Spleen (tissue), 11 donors: ENCODE measurements around the gene HEG1. TPM values are rescaled to one million over a fixed set of nuclear protein-coding genes. Genes with fewer than 3 reads are reported as not detected.

ENCODE experiments used
- DNase-seq: peaks from one replicate; pipeline ENCODE4 v3.0.0-alpha.2; 2020
- H3K27ac ChIP-seq, 8 donors: fragments of 200-600 bp; sonication (generic) in 7 of 8; 1 replicate in 4 of 8; 2 replicates in 4 of 8; pipeline versions ENCODE4 v1.5.0 to v1.8.0; 2016 to 2021; ENCODE audit warnings: inconsistent platforms in 4 of 8, mild to moderate bottlenecking in 4 of 8, moderate library complexity in 1 of 8
- H3K27me3 ChIP-seq, 7 donors: fragments of 200-600 bp; sonication (generic) in 6 of 7; replicated peaks in 1 of 7; 1 replicate in 4 of 7; 2 replicates in 3 of 7; pipeline versions ENCODE4 v1.5.0 to v1.8.0; 2016 to 2021; ENCODE audit warnings: inconsistent platforms in 3 of 7, mild to moderate bottlenecking in 1 of 7
- H3K36me3 ChIP-seq, 6 donors: fragments of 200-600 bp; sonication (generic) in 5 of 6; 1 replicate in 4 of 6; 2 replicates in 2 of 6; pipeline versions ENCODE4 v1.5.0 to v1.8.0; 2016 to 2021; ENCODE audit warnings: inconsistent platforms in 2 of 6
- H3K4me1 ChIP-seq, 6 donors: fragments of 200-600 bp; sonication (generic) in 5 of 6; 1 replicate in 3 of 6; 2 replicates in 3 of 6; pipeline versions ENCODE4 v1.5.0 to v1.8.0; 2016 to 2021; ENCODE audit warnings: inconsistent platforms in 3 of 6
- H3K4me3 ChIP-seq, 8 donors: fragments of 200-600 bp; sonication (generic) in 7 of 8; 1 replicate in 4 of 8; 2 replicates in 4 of 8; pipeline versions ENCODE4 v1.5.0 to v1.8.0; 2016 to 2021; ENCODE audit warnings: inconsistent platforms in 4 of 8, mild to moderate bottlenecking in 4 of 8, moderate library complexity in 2 of 8
- H3K9me3 ChIP-seq, 8 donors: fragments of 200-600 bp; sonication (generic) in 7 of 8; 1 replicate in 4 of 8; 2 replicates in 4 of 8; pipeline versions ENCODE4 v1.5.0 to v1.8.0; 2016 to 2021; ENCODE audit warnings: inconsistent platforms in 4 of 8
- POLR2A ChIP-seq, 3 donors: fragments of 450-650 bp; IDR thresholded peaks; one replicate each; pipeline ENCODE4 v1.5.1; 2017; ENCODE audit warnings: antibody characterized with exemption in 3 of 3, mild to moderate bottlenecking in 1 of 3
- POLR2AphosphoS5 ChIP-seq, 3 donors: sonication (generic); formaldehyde crosslinking; IDR thresholded peaks; one replicate each; pipeline ENCODE4 v1.5.1; 2017; ENCODE audit warnings: antibody characterized with exemption in 3 of 3
- WGBS, 5 donors: extraction: QIAGEN DNeasy Blood & Tissue Kit in 3 of 5; methylation state at CpG; one replicate each; pipeline versions ENCODE4 v1.1.5 to v1.1.7; 2013 to 2018; 5-methylcytosine and 5-hydroxymethylcytosine counted together
- intact Hi-C: fragments of 100-400 bp; cut with DNase I; formaldehyde crosslinking; loops from one replicate; pipeline ENCODE4 v1.15.0; 2023; ENCODE audit warnings: low total_unique reads
- polyA plus RNA-seq, 3 donors: library from polyadenylated mRNA; stranded (reverse); fragments of 200-250 nt; gene quantifications; one replicate each; pipeline ENCODE4 v1.2.1, GENCODE V29; 2013
- total RNA-seq, 7 donors: library from RNA; depleted of rRNA in 3 of 7; stranded (reverse); fragments of >200 nt in 3 of 7; fragmentation: NEBNext Ultra II Directional in 4 of 7; extraction: Animal tissue kit (Norgen Biotek cat#: 25700) in 4 of 7; gene quantifications; one replicate each; pipeline versions ENCODE4 v1.1.0 to v1.2.1, GENCODE V29; 2016 to 2021
- TF ChIP-seq, protein P1 (sequence below), 11 experiments: fragments of 200-600 bp in 7 of 11; fragments of 450-650 bp in 4 of 11; sonication (generic) in 4 of 11; IDR thresholded peaks in 8 of 11; conservative IDR thresholded peaks in 3 of 11; 1 replicate in 7 of 11; 2 replicates in 4 of 11; pipeline versions ENCODE4 v1.4.0 to v1.8.0; 2016 to 2021; ENCODE audit warnings: antibody characterized with exemption in 11 of 11, inconsistent platforms in 4 of 11, mild to moderate bottlenecking in 1 of 11
- donor health status: healthy with polysubstance abuse.
- donor health status: DM: no; HTN: no; CAD: no; lungs with moderate emphysema.
- donor health status: DM: no; HTN: no; CAD: no.
- donor health status: Bipolar disorder and iron deficiency.
- donor health status: healthy.
- donor health status: DM: no; HTN: no; CAD: no.
- donor health status: DM: yes; HTN: yes; CAD: no.

Gene HEG1
- total and polyA plus RNA-seq, 10 donors: 3.1 to 87.9 (median 64.7) TPM

DNA sequence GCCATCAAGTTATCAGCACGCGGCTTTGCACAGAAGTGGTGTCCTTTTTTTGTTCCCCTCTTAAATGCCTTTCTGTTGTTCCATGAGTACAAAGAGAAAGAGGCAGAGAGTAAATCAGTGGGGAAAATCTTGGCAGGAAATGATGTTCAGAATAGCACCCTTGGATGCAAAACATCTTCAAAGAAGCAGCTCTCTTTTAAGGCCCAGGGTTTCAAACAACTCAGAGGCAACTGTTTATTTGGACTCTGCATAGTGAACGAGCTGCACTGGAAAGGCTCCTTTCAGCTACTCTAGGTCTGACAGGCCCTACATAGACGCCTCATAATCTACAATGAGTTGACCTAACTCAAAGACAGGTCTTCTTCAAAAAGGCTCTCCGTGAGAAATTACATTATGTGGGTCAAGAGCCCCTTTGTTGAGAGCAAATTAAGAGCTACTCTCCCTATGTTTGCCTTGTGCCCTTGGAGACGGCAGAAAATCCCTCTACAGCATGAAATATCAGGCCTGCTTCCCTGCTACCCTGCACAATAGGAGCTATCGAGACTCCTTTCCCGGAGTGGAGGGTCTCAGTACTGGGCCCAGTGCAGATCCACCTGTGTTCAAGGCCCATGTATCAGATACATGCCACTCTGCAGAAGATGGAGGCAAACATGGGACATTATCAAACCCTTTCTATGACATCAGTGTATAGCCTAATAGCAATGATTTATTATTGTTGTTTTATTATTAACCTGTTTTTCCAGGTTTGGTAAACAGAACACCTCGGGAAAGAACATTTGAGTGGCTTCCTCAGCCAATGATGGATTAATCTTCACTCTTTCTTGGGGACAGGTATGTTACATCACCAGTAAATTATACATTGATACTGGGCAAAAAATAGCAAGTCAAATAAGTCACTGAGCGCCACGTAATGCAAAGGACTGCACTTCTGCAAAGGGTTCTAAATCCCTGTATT, 53.1 kb downstream of the HEG1 start:
- Histone ChIP-seq H3K9me3 (no peaks in the 10 kb centered on the region), H3K4me1 (peaks cover 0 to 44% (median 18%) of the 10 kb centered on the region in 6 donors), H3K4me3 (no peak overlapping the region), H3K27me3 (no peaks in the 10 kb centered on the region), H3K36me3 (peaks cover 3 to 99% (median 75%) of the 10 kb centered on the region in 6 donors), H3K27ac (peak overlapping the region in 1 of 8 donors; percentile 4)
- intact Hi-C loops: no loop called here
- TF ChIP-seq POLR2A (IDR thresholded peaks at IDR 0.05) (no peak), POLR2AphosphoS5 (IDR thresholded peaks at IDR 0.05) (no peak)
- TF ChIP-seq, protein P1, sequence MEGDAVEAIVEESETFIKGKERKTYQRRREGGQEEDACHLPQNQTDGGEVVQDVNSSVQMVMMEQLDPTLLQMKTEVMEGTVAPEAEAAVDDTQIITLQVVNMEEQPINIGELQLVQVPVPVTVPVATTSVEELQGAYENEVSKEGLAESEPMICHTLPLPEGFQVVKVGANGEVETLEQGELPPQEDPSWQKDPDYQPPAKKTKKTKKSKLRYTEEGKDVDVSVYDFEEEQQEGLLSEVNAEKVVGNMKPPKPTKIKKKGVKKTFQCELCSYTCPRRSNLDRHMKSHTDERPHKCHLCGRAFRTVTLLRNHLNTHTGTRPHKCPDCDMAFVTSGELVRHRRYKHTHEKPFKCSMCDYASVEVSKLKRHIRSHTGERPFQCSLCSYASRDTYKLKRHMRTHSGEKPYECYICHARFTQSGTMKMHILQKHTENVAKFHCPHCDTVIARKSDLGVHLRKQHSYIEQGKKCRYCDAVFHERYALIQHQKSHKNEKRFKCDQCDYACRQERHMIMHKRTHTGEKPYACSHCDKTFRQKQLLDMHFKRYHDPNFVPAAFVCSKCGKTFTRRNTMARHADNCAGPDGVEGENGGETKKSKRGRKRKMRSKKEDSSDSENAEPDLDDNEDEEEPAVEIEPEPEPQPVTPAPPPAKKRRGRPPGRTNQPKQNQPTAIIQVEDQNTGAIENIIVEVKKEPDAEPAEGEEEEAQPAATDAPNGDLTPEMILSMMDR (IDR thresholded peaks at IDR 0.05 in 8 of 11, conservative IDR thresholded peaks at IDR 0.05 in 3 of 11): no peak
- no peak for DNase-seq
- 84 to 92% (median 86%) methylated on average over 11 of the region's 11 CpGs for WGBS, 5 donors

DNA sequence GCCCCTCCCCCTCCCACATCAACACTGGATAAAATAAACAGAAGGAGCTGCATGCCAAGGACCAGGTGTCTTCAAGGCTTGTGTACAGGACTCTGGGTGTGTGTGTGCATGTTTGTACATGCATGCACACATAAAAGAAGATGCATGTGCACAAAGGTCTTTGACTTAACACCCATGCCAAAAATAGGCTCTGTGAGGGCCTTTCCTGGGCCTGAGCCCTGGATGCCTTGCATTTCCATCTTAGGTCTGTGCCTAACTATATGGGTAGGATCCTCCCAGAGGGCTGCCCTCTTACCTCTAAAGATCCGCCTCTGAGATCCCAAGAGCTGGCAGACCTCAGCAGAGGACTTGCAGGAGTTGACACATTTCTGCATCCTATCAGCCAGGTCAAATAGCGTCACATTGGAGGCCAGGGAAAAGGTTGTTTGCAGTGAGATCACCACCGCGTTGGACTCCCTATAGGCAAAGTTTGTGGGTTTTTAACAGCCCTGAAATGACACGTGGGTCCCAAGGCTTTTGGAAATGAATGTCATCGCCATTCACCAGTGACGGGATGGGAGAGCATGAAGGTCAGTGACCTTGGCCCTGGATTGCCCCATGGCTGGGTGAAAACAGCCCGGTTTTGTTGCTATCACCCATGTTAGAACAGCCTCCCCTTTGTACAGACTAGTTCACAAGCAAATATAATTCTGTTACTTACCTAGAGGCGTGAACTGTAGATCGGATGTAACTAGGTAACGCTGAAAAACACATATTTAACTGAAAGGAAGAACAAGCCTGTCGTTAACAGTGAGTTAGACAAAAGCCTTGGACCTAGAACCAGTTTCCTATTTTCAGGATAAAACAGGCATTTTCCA, 54.0 kb downstream of the HEG1 start:
- 82 to 89% (median 84%) methylated on average over 11 to 12 of the region's 12 CpGs for WGBS, 5 donors
- peaks cover 3 to 100% (median 78%) of the 10 kb centered on the region in 6 donors for H3K36me3 ChIP-seq
- intact Hi-C loops: no loop called here
- no peaks in the 10 kb centered on the region for H3K27me3 ChIP-seq
- H3K4me3 ChIP-seq: no peak overlapping the region
- H3K4me1 ChIP-seq: peaks cover 0 to 44% (median 18%) of the 10 kb centered on the region in 6 donors
- no peak for DNase-seq
- H3K27ac ChIP-seq: peak overlapping the region in 1 of 8 donors; percentile 22
- no peaks in the 10 kb centered on the region for H3K9me3 ChIP-seq
- no peak for TF ChIP-seq POLR2AphosphoS5 (IDR thresholded peaks at IDR 0.05)
- no peak for TF ChIP-seq POLR2A (IDR thresholded peaks at IDR 0.05)
- TF ChIP-seq, protein P1 (IDR thresholded peaks at IDR 0.05 in 8 of 11, conservative IDR thresholded peaks at IDR 0.05 in 3 of 11): no peak

DNA sequence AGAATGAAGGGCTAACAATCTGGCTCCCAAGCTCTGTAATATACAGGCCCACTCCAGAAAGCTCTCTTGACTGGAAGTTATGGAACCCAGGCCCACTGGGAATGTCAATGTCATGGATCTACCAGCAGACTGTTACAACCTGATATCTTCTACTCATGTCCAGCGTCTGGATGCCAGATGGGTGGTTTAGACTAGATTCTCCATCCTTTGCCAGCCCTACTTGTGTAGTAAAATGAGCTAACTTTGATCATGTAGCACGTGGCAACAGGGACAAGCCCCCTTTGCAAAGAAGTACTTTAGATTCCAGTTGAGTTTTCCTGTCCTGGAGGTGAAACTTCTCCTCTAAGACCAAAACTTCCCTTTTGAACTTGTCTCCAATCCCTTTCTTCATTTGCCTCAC, 55.1 kb downstream of the HEG1 start:
- intact Hi-C loops: no loop called here
- H3K27me3 ChIP-seq: no peaks in the 10 kb centered on the region
- H3K9me3 ChIP-seq: no peaks in the 10 kb centered on the region
- 86 to 96% (median 93%) methylated on average over 2 of the region's 2 CpGs for WGBS, 5 donors
- no peak overlapping the region for H3K4me3 ChIP-seq
- DNase-seq: no peak
- TF ChIP-seq POLR2AphosphoS5 (IDR thresholded peaks at IDR 0.05) (no peak), POLR2A (IDR thresholded peaks at IDR 0.05) (no peak)
- TF ChIP-seq, protein P1 (IDR thresholded peaks at IDR 0.05 in 8 of 11, conservative IDR thresholded peaks at IDR 0.05 in 3 of 11): no peak
- peak overlapping the region in 2 of 8 donors; percentile 53 to 54 for H3K27ac ChIP-seq
- peaks cover 1 to 40% (median 21%) of the 10 kb centered on the region in 6 donors for H3K4me1 ChIP-seq
- peaks cover 3 to 100% (median 76%) of the 10 kb centered on the region in 6 donors for H3K36me3 ChIP-seq
